Measurements from ENCODE around the gene TMEM69.
"Not testable (repeated sequence)": the region's sequence is repeated elsewhere in the genome, so short reads cannot be mapped to it uniquely, and the experiment has no call there.

Gene TMEM69

GRCh38 chr1:45730780-45731319, 42.9 kb downstream of the TMEM69 start:
- Mint-ChIP-seq H3K4me3 (no peak overlapping the region), H3K9me3 (no peaks in the 10 kb centered on the region), H3K27ac (no peak overlapping the region), H3K27me3 (ENCODE audit: low read depth, poor library complexity) (peaks cover 6% of the 10 kb centered on the region), H3K36me3 (ENCODE audit: low read depth) (peaks cover 41% of the 10 kb centered on the region), H3K4me1 (peaks cover 13% of the 10 kb centered on the region)
- TF ChIP-seq, protein P1, sequence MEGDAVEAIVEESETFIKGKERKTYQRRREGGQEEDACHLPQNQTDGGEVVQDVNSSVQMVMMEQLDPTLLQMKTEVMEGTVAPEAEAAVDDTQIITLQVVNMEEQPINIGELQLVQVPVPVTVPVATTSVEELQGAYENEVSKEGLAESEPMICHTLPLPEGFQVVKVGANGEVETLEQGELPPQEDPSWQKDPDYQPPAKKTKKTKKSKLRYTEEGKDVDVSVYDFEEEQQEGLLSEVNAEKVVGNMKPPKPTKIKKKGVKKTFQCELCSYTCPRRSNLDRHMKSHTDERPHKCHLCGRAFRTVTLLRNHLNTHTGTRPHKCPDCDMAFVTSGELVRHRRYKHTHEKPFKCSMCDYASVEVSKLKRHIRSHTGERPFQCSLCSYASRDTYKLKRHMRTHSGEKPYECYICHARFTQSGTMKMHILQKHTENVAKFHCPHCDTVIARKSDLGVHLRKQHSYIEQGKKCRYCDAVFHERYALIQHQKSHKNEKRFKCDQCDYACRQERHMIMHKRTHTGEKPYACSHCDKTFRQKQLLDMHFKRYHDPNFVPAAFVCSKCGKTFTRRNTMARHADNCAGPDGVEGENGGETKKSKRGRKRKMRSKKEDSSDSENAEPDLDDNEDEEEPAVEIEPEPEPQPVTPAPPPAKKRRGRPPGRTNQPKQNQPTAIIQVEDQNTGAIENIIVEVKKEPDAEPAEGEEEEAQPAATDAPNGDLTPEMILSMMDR (IDR thresholded peaks at IDR 0.05) = no peak
- no peak for DNase-seq

DNA sequence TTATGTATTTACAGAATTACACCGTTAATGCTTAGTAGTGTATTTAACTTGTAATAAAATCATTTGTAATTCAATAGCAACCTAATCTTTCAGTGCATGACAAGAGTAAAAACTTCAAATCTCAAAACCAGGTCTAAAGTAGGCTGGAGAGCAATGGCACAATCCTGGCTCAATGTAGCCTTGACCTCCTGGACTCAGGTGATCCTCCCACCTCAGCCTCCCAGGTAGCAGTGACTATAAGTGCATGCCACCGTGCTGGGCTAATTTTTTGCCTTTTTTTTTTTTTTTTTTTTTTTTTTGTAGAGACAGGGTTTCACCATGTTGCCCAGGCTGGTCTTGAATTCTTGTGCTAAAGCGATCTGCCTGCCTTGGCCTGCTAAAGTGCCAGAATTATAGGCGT, 51.2 kb downstream of the TMEM69 start:
- Mint-ChIP-seq H3K27me3 (ENCODE audit: low read depth, poor library complexity) (no peaks in the 10 kb centered on the region), H3K4me3 (no peak overlapping the region), H3K4me1 (no peaks in the 10 kb centered on the region), H3K27ac (no peak overlapping the region), H3K36me3 (ENCODE audit: low read depth) (peaks cover 49% of the 10 kb centered on the region), H3K9me3 (peaks cover 20% of the 10 kb centered on the region)
- TF ChIP-seq, protein P1 (IDR thresholded peaks at IDR 0.05) = no peak
- DNase-seq = no peak

DNA sequence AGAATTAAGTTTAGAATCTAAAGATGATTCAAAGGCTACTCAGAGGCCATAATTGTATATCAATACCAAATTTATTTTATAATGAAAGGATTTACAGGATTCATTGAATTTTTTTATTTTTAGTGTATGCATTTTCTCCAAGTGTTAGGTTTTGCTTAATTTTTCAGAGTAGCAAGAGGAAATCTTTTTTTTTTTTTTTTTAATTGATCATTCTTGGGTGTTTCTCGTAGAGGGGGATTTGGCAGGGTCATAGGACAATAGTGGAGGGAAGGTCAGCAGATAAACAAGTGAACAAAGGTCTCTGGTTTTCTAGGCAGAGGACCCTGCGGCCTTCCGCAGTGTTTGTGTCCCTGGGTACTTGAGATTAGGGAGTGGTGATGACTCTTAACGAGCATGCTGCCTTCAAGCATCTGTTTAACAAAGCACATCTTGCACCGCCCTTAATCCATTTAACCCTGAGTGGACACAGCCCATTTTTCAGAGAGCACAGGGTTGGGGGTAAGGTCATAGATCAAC, 51.7 kb downstream of the TMEM69 start:
- not testable (repeated sequence) for H3K4me1 Mint-ChIP-seq; DNase-seq; H3K4me3 Mint-ChIP-seq; H3K27me3 Mint-ChIP-seq (ENCODE audit: low read depth, poor library complexity); H3K27ac Mint-ChIP-seq
- Mint-ChIP-seq H3K9me3 (peaks cover 20% of the 10 kb centered on the region), H3K36me3 (ENCODE audit: low read depth) (peaks cover 52% of the 10 kb centered on the region)
